Stimulated activated memory B cell treated with anti-CD40 and anti-IgM and Interleukin-4, amounts not matched to agents 10 μg/mL and 1 μg/mL and 100 μg/mL, for 72 hours (primary cell): ENCODE results near the gene AGAP1.
A peak's percentile ranks its signal among the peaks of the same experiment; 100 is the strongest.

Experiments used
- ATAC-seq: fragments of 150-1000 bp; cut with Tn5 transposase; 2 replicates; pipeline ENCODE4 v1.10.0; 2021
- H3K27ac Mint-ChIP-seq: one replicate; pipeline ENCODE4 v1.8.0; 2022; ENCODE audit warnings: mild to moderate bottlenecking, mixed read lengths
- H3K27me3 Mint-ChIP-seq: one replicate; pipeline ENCODE4 v1.8.0; 2022; ENCODE audit warnings: mixed read lengths
- H3K36me3 Mint-ChIP-seq: one replicate; pipeline ENCODE4 v1.8.0; 2022; ENCODE audit warnings: mixed read lengths
- H3K4me1 Mint-ChIP-seq: one replicate; pipeline ENCODE4 v1.8.0; 2022; ENCODE audit warnings: mixed read lengths
- H3K4me3 Mint-ChIP-seq: one replicate; pipeline ENCODE4 v1.8.0; 2022; ENCODE audit warnings: mild to moderate bottlenecking, moderate library complexity, mixed read lengths
- H3K9me3 Mint-ChIP-seq: one replicate; pipeline ENCODE4 v1.8.0; 2022; ENCODE audit warnings: mixed read lengths

AGAP1 gene

GRCh38 chr2:235845245-235845644 lies 351.4 kb downstream of the AGAP1 start:
- no peak for ATAC-seq
- peaks cover 17% of the 10 kb centered on the region for H3K27me3 Mint-ChIP-seq
- H3K27ac Mint-ChIP-seq, result no peak overlapping the region
- no peak overlapping the region for H3K4me3 Mint-ChIP-seq
- H3K36me3 Mint-ChIP-seq, result no peaks in the 10 kb centered on the region
- no peaks in the 10 kb centered on the region for H3K9me3 Mint-ChIP-seq
- no peaks in the 10 kb centered on the region for H3K4me1 Mint-ChIP-seq

- no peaks in the 10 kb centered on the region for H3K4me1 Mint-ChIP-seq
- no peak overlapping the region for H3K4me3 Mint-ChIP-seq
- ATAC-seq, result no peak
Measured at GRCh38 chr2:235847576-235847975, 353.7 kb downstream of the AGAP1 start.

GRCh38 chr2:235848055-235848454 lies 354.2 kb downstream of the AGAP1 start:
- Mint-ChIP-seq H3K36me3 (no peaks in the 10 kb centered on the region), H3K4me1 (no peaks in the 10 kb centered on the region), H3K27me3 (peaks cover 19% of the 10 kb centered on the region), H3K9me3 (no peaks in the 10 kb centered on the region), H3K27ac (no peak overlapping the region), H3K4me3 (no peak overlapping the region)
- peak; percentile 12 for ATAC-seq

More at GRCh38 chr2:235847576-235847975, 353.7 kb downstream of the AGAP1 start:
- H3K27me3 Mint-ChIP-seq, result peaks cover 19% of the 10 kb centered on the region
- no peaks in the 10 kb centered on the region for H3K9me3 Mint-ChIP-seq
- no peak overlapping the region for H3K27ac Mint-ChIP-seq
- H3K36me3 Mint-ChIP-seq, result no peaks in the 10 kb centered on the region

DNA sequence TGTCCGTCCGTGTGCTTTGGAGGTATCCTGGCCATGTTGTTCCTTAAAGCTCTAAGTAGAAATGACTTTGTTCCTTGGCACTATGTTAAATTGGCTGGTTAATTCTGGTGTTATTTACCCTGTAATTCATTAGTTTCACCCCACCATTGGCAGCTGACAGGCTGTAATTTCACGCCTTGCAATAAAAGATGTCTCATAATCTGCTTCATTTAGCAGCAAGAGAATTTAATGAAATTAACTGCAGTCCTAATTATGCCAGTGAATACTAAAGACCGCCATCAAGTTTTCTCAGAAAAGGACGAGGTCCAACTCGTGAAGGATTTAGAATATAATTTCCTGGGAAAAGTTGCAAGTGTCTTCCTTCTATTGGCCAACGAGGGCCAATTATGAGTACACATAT lies 355.1 kb downstream of the AGAP1 start:
- Mint-ChIP-seq H3K27me3 (peaks cover 13% of the 10 kb centered on the region), H3K27ac (no peak overlapping the region), H3K4me1 (no peaks in the 10 kb centered on the region), H3K9me3 (no peaks in the 10 kb centered on the region), H3K4me3 (no peak overlapping the region), H3K36me3 (no peaks in the 10 kb centered on the region)
- no peak for ATAC-seq

GRCh38 chr2:235849489-235849888 lies 355.6 kb downstream of the AGAP1 start:
- ATAC-seq, result no peak
- peaks cover 11% of the 10 kb centered on the region for H3K27me3 Mint-ChIP-seq
- no peaks in the 10 kb centered on the region for H3K9me3 Mint-ChIP-seq
- H3K36me3 Mint-ChIP-seq, result no peaks in the 10 kb centered on the region
- H3K27ac Mint-ChIP-seq, result no peak overlapping the region
- no peak overlapping the region for H3K4me3 Mint-ChIP-seq
- no peaks in the 10 kb centered on the region for H3K4me1 Mint-ChIP-seq

GRCh38 chr2:235850289-235850688 lies 356.4 kb downstream of the AGAP1 start:
- H3K9me3 Mint-ChIP-seq, result no peaks in the 10 kb centered on the region
- H3K27me3 Mint-ChIP-seq, result peaks cover 11% of the 10 kb centered on the region
- ATAC-seq, result no peak
- no peak overlapping the region for H3K27ac Mint-ChIP-seq
- no peak overlapping the region for H3K4me3 Mint-ChIP-seq
- no peaks in the 10 kb centered on the region for H3K36me3 Mint-ChIP-seq
- no peaks in the 10 kb centered on the region for H3K4me1 Mint-ChIP-seq

DNA sequence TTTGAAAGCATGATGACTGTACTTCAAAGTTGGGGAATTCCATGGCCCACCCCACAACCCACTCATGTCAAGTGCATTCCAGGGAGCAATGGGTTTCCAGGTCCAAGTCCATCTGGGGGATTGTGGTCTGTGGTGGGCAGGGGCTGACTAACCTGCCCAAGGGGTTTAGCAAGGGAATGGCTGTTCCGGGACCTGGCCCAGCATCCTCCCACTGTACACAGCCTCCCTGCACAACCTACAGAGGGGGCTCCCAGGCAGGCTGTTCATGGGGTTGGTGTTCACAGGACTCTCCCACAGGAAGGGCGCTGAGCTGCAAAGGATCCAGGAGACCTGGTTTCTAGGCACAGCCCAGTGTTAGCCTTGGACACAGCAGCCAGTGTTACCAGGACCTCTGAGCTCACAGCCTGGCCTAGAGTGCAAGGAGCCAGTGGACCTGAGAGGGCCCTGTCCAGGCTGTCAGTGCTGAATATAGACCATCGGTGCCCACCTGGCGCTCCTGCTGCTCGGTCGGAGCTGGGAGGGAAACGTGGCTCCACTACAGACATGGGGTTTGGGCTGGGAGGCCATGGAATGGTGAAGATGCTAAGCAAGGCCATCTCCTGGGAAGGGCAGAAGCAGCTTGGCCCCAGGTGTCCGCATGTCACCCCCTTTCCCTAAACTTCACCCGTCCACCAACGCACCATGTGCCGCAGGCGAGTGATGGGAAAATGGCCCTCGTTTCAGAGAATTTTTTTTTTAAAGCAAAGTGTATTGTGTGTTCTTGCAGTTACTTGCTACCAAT lies 357.1 kb downstream of the AGAP1 start:
- H3K9me3 Mint-ChIP-seq, result no peaks in the 10 kb centered on the region
- no peaks in the 10 kb centered on the region for H3K36me3 Mint-ChIP-seq
- H3K27me3 Mint-ChIP-seq, result peaks cover 11% of the 10 kb centered on the region
- no peak overlapping the region for H3K27ac Mint-ChIP-seq
- no peak for ATAC-seq
- no peaks in the 10 kb centered on the region for H3K4me1 Mint-ChIP-seq
- H3K4me3 Mint-ChIP-seq, result no peak overlapping the region

DNA sequence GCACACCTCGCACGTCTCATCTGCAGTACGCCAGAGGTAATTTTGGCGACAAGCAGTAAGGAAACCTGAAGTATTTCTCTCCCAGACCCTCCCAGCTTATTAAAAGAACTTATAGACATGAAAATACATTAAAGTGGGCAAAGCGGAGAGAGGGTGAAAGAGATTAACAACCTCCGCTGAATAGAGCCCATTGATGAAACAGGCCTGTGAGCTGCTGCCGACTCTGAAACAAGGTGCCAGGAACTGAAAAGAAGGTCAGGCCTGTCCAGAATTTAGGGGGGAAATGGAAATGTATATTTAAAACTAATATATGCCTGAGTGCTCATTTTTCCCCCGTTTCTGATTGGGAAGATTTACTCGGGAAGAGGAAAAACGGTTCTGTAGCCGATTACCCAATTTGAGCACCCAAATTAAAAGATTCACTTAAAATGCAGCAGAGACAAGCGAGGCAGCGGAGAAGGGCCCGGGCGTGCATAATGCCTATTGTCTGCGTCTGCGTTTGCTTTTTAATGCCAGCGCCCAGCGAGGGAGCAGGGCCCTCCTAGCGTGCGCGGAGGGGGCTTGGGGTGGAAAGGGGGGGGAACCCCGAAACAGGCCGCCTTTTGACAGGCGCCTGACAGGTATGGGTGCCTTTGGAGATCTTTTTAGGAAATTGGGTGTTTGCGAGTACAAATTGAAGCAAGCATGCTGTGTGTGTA lies 358.1 kb downstream of the AGAP1 start:
- no peak overlapping the region for H3K4me3 Mint-ChIP-seq
- no peaks in the 10 kb centered on the region for H3K9me3 Mint-ChIP-seq
- H3K27ac Mint-ChIP-seq, result no peak overlapping the region
- H3K36me3 Mint-ChIP-seq, result no peaks in the 10 kb centered on the region
- no peak for ATAC-seq
- H3K27me3 Mint-ChIP-seq, result peaks cover 11% of the 10 kb centered on the region
- no peaks in the 10 kb centered on the region for H3K4me1 Mint-ChIP-seq

DNA sequence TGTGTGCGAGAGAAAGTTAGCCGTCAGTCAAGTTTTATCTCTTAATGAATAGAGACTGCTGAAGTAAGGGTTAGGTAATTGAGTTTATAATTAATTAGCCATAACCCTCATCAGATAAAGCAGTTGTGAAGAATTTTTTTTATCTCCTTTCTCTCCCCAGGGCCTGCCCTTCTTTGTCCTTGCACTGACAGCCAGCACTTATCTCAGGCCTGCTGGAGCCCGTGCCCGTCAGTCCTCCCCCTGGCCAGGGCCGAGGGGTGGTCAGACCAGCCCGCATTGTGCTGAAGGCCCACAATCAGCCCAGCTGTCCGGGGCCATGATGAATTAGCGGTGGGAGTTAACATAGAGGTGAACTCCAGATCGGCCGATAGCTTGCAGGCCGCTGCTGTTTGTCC lies 358.7 kb downstream of the AGAP1 start:
- Mint-ChIP-seq H3K4me3 (no peak overlapping the region), H3K27ac (no peak overlapping the region), H3K9me3 (peaks cover 2% of the 10 kb centered on the region), H3K36me3 (no peaks in the 10 kb centered on the region), H3K4me1 (no peaks in the 10 kb centered on the region), H3K27me3 (peaks cover 11% of the 10 kb centered on the region)
- no peak for ATAC-seq

DNA sequence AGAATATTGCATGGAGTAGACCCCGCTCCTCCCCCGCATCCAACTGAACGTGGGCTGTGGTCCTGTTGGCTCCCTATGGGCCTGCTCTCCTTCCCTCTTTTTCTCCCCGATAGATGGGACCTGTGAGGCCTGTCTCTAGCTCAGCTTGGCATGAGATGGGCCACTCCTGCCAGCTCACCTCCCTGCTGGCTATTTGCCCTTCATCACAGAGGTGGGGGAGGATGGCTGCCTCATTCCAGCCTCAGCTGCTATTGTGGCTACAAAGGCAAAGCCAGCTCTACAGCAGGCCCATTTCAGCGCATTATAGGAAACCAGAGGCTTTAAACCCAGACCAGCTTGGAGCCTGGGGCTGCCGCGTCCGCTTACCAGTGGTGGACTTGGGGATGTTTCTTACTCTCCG lies 360.4 kb downstream of the AGAP1 start:
- Mint-ChIP-seq H3K4me1 (no peaks in the 10 kb centered on the region), H3K4me3 (no peak overlapping the region), H3K36me3 (no peaks in the 10 kb centered on the region), H3K27me3 (peaks cover 11% of the 10 kb centered on the region), H3K27ac (no peak overlapping the region), H3K9me3 (peaks cover 2% of the 10 kb centered on the region)
- no peak for ATAC-seq

- Mint-ChIP-seq H3K4me1 (no peaks in the 10 kb centered on the region), H3K36me3 (no peaks in the 10 kb centered on the region), H3K9me3 (peaks cover 2% of the 10 kb centered on the region), H3K27me3 (peaks cover 4% of the 10 kb centered on the region), H3K4me3 (no peak overlapping the region), H3K27ac (no peak overlapping the region)
- no peak for ATAC-seq
Measured at GRCh38 chr2:235855011-235855410, 361.2 kb downstream of the AGAP1 start.

DNA sequence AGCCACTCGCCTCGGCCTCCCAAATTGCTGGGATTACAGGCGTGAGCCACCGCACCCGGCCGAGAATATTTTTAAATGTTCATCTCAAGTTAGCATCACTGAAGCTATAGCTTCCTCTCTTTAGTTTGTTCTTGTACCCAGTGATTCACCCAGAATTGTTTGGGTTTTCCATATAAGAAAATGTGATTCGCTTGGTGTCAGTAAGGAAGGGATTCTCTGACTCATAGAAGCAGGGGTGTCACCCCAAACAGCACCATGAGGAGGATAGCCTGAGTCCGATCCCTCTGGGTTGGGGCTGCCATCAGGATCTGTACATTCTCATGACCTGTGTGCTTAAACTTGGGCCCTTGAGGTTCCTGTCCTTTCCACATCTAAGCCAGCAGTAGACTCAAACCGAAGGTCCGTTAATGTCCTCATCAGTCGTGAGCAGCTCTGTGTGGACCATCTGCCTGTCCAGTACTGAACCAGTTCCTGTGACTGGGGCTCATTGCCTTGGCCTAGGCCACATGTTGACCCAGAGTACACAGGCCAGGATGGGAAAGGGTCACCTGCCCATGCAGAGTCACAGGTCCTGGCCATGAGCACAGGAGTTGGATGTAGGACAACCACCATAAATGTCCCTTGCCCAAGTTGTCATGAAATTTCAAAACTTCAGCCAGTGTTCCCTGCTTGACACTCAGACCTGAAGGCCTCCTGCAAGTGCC lies 362.5 kb downstream of the AGAP1 start:
- peak; percentile 52 for ATAC-seq
- Mint-ChIP-seq H3K4me3 (no peak overlapping the region), H3K27ac (no peak overlapping the region)

DNA sequence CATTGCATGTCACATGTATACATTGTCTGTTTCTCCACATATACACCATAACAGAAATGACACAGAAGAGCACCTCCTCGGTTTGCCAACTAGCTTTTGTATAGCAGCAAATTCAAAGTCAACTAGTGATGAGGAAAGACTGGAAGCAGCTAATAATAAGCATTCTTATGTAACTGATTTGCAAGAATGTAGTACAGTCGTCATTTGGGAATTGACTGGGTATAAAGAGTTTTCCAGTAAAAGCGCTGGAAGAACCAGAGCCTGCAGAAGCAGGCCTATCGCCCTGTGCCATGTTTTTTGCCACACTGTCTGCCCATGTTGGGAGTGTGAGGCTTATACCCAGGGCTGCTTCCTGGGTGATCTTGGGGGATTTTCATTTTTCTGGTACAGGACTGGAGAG lies 363.8 kb downstream of the AGAP1 start:
- Mint-ChIP-seq H3K36me3 (no peaks in the 10 kb centered on the region), H3K4me1 (no peaks in the 10 kb centered on the region), H3K27me3 (no peaks in the 10 kb centered on the region), H3K9me3 (peaks cover 2% of the 10 kb centered on the region), H3K4me3 (no peak overlapping the region), H3K27ac (no peak overlapping the region)
- ATAC-seq, result no peak

More for the DNA sequence above, 362.5 kb downstream of the AGAP1 start:
- H3K9me3 Mint-ChIP-seq, result peaks cover 2% of the 10 kb centered on the region
- no peaks in the 10 kb centered on the region for H3K27me3 Mint-ChIP-seq
- H3K4me1 Mint-ChIP-seq, result no peaks in the 10 kb centered on the region
- no peaks in the 10 kb centered on the region for H3K36me3 Mint-ChIP-seq

- peaks cover 2% of the 10 kb centered on the region for H3K9me3 Mint-ChIP-seq
- no peak overlapping the region for H3K27ac Mint-ChIP-seq
- H3K4me1 Mint-ChIP-seq, result no peaks in the 10 kb centered on the region
- H3K4me3 Mint-ChIP-seq, result no peak overlapping the region
- peaks cover 10% of the 10 kb centered on the region for H3K27me3 Mint-ChIP-seq
- no peak for ATAC-seq
- H3K36me3 Mint-ChIP-seq, result no peaks in the 10 kb centered on the region
Measured at GRCh38 chr2:235858881-235859280, 365.0 kb downstream of the AGAP1 start.

DNA sequence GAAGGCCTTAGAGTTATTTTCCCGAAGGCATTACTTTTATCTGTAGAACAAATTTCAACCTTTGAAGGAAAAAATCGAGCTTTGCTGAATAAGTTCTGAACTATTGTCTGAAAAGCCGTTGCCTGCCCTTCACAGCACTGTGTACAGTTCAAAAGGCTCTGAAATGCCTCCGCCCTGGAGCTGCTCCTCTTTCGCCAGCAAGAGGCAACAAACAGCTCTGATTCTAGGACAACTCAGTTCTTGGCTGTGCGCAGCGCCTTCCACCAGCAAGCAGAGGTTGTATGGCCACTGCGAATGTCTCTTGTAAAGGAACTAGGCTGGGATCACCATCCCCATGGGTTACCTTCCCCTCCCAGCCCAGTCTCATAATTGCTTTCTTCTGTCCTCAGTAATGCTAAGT lies 365.8 kb downstream of the AGAP1 start:
- Mint-ChIP-seq H3K4me1 (no peaks in the 10 kb centered on the region), H3K4me3 (no peak overlapping the region), H3K27me3 (peaks cover 10% of the 10 kb centered on the region), H3K9me3 (peaks cover 2% of the 10 kb centered on the region), H3K36me3 (no peaks in the 10 kb centered on the region), H3K27ac (no peak overlapping the region)
- ATAC-seq, result no peak
